Measurements from ENCODE around the gene COTL1.

DNA sequence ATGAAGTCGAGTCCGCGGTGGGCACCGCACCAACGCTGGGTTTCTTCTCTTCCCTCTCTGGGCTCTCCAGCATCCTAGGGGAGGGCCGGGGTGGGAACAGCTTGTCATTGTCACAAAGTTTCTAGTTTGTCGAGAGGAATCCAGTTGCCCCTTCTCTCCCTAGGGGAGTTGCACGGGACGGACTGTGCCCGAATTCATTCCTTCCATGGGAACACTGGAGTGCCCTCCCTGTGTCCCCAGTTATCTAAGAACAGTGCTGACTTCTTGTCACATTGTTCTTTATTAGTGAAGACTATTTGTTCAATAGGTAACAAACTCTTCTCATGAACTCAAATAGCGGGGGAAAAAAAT is 31.6 kb upstream of the COTL1 start:
- TF ChIP-seq, protein P1, sequence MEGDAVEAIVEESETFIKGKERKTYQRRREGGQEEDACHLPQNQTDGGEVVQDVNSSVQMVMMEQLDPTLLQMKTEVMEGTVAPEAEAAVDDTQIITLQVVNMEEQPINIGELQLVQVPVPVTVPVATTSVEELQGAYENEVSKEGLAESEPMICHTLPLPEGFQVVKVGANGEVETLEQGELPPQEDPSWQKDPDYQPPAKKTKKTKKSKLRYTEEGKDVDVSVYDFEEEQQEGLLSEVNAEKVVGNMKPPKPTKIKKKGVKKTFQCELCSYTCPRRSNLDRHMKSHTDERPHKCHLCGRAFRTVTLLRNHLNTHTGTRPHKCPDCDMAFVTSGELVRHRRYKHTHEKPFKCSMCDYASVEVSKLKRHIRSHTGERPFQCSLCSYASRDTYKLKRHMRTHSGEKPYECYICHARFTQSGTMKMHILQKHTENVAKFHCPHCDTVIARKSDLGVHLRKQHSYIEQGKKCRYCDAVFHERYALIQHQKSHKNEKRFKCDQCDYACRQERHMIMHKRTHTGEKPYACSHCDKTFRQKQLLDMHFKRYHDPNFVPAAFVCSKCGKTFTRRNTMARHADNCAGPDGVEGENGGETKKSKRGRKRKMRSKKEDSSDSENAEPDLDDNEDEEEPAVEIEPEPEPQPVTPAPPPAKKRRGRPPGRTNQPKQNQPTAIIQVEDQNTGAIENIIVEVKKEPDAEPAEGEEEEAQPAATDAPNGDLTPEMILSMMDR (IDR thresholded peaks at IDR 0.05), result no peak
- TF ChIP-seq POLR2A (IDR thresholded peaks at IDR 0.05), result no peak
